HepG2 (cell line): Measurements from ENCODE around the gene METTL27. TPM values are rescaled to one million over a fixed set of nuclear protein-coding genes. Genes with fewer than 3 reads are reported as not detected.

Experiments used
- ATM ChIP-seq: fragments of 450-650 bp; IDR thresholded peaks from 2 replicates; pipeline ENCODE4 v1.7.1; 2017; ENCODE audit warnings: mild to moderate bottlenecking, borderline replicate concordance
- HES4 ChIP-seq: sonication (generic); formaldehyde crosslinking; IDR thresholded peaks from 2 replicates; pipeline ENCODE4 v1.9.0; 2021; ENCODE audit warnings: mild to moderate bottlenecking, missing genetic modification reagents, borderline replicate concordance
- MIER2 ChIP-seq: IDR thresholded peaks from 2 replicates; pipeline ENCODE4 v1.6.1; 2016; ENCODE audit warnings: missing biosample characterization, missing genetic modification reagents
- MTF2 ChIP-seq: sonication (generic); formaldehyde crosslinking; IDR thresholded peaks from 2 replicates; pipeline ENCODE4 v1.5.0; 2020; ENCODE audit warnings: missing genetic modification reagents, borderline replicate concordance
- MYNN ChIP-seq: sonication (generic); formaldehyde crosslinking; IDR thresholded peaks from 2 replicates; pipeline ENCODE4 v1.4.0; 2020; ENCODE audit warnings: mild to moderate bottlenecking, low read depth, missing genetic modification reagents
- MZF1 ChIP-seq: sonication (generic); formaldehyde crosslinking; IDR thresholded peaks from 2 replicates; pipeline ENCODE4 v1.8.1; 2023; ENCODE audit warnings: mild to moderate bottlenecking, missing genetic modification reagents, borderline replicate concordance
- NONO ChIP-seq, 2 experiments: fragments of 450-650 bp in 1 of 2; sonication (generic) in 1 of 2; formaldehyde crosslinking in 1 of 2; IDR thresholded peaks in 1 of 2; conservative IDR thresholded peaks in 1 of 2; 2 replicates each; pipeline versions ENCODE4 v1.6.1 to v1.8.0; 2017 to 2022; ENCODE audit warnings: mild to moderate bottlenecking in 1 of 2, missing genetic modification reagents in 1 of 2, moderate library complexity in 1 of 2
- TAF1 ChIP-seq: sonication (generic); formaldehyde crosslinking; IDR thresholded peaks from 2 replicates; pipeline ENCODE4 v1.4.0; 2020; ENCODE audit warnings: missing genetic modification reagents
- polyA plus RNA-seq, 8 experiments: library from polyadenylated mRNA; depleted of rRNA in 3 of 8; stranded (reverse) in 7 of 8; unstranded in 1 of 8; fragments of >200 nt; fragmentation: Illumina TruSeq in 4 of 8; extraction: Trizol in 4 of 8; gene quantifications; 2 replicates each; pipeline versions ENCODE4 v1.2.1 to v1.2.3, GENCODE V29; 2011 to 2016; ENCODE audit warnings: low read depth in 4 of 8, missing spikeins in 1 of 8, mixed read lengths in 1 of 8; ENCODE audit not compliant: insufficient read depth in 1 of 8
- total RNA-seq, 5 experiments: library from RNA; depleted of rRNA; stranded (reverse); fragments of >200 nt; fragmentation: Illumina TruSeq; extraction: Trizol; gene quantifications; 2 replicates each; pipeline ENCODE4 v1.2.3, GENCODE V29; 2016; ENCODE audit warnings: low read depth in 1 of 5
- TF ChIP-seq, protein P1 (sequence below): sonication (generic); formaldehyde crosslinking; IDR thresholded peaks from 2 replicates; pipeline ENCODE4 v1.9.0; 2021; ENCODE audit warnings: missing genetic modification reagents, mild to moderate bottlenecking, borderline replicate concordance
- TF ChIP-seq, protein P2 (sequence below): sonication (generic); formaldehyde crosslinking; IDR thresholded peaks from 2 replicates; pipeline ENCODE4 v1.5.0; 2020; ENCODE audit warnings: missing genetic modification reagents

Gene METTL27
- total and polyA plus RNA-seq, 2 of the 13 experiments (the other 11 are each of a cell fraction or from before 2014, with no cell fraction given): 2.0 to 3.0 TPM

DNA sequence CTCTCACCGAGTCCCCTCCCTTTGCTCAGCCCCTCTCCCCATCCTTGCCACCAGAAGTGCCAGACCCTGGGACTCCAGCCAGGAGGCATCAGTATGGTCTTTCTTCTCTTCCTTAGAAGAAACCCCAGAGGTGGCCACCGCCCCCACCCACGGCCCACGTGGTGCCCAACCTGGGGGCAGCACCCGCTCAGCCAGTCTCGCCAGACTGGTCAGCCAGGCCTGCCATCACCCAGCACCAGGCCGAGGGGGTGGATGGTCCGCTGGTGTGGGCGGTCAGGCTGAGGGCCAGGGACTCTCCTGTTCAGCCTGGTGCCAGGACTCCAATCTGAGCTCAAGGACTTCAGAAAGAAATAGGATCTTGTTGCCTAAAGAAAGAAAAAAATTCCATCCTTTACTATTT is 17.3 kb downstream of the METTL27 start (continued):
- TF ChIP-seq MTF2 (CRISPR knock-in tag) (no peak), HES4 (CRISPR knock-in tag) (no peak), ATM (no peak), MZF1 (CRISPR knock-in tag) (no peak), MYNN (CRISPR knock-in tag) (no peak), TAF1 (no peak), MIER2 (CRISPR knock-in tag) (no peak), NONO (IDR thresholded peaks at IDR 0.05) (no peak), NONO (CRISPR knock-in tag; conservative IDR thresholded peaks at IDR 0.05) (no peak)
- TF ChIP-seq, protein P1, sequence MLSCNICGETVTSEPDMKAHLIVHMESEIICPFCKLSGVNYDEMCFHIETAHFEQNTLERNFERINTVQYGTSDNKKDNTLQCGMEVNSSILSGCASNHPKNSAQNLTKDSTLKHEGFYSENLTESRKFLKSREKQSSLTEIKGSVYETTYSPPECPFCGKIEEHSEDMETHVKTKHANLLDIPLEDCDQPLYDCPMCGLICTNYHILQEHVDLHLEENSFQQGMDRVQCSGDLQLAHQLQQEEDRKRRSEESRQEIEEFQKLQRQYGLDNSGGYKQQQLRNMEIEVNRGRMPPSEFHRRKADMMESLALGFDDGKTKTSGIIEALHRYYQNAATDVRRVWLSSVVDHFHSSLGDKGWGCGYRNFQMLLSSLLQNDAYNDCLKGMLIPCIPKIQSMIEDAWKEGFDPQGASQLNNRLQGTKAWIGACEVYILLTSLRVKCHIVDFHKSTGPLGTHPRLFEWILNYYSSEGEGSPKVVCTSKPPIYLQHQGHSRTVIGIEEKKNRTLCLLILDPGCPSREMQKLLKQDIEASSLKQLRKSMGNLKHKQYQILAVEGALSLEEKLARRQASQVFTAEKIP (CRISPR knock-in tag): no peak
- TF ChIP-seq, protein P2, sequence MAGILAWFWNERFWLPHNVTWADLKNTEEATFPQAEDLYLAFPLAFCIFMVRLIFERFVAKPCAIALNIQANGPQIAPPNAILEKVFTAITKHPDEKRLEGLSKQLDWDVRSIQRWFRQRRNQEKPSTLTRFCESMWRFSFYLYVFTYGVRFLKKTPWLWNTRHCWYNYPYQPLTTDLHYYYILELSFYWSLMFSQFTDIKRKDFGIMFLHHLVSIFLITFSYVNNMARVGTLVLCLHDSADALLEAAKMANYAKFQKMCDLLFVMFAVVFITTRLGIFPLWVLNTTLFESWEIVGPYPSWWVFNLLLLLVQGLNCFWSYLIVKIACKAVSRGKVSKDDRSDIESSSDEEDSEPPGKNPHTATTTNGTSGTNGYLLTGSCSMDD (CRISPR knock-in tag): no peak
